Transverse colon (tissue), 4 donors: ENCODE results near the gene WFDC1.

Experiments used
- EP300 ChIP-seq: sonication (generic); formaldehyde crosslinking; IDR thresholded peaks from one replicate; pipeline ENCODE4 v1.6.1; 2017; ENCODE audit warnings: antibody characterized with exemption, low read depth
- POLR2A ChIP-seq: fragments of 450-650 bp; IDR thresholded peaks from one replicate; pipeline ENCODE4 v1.6.1; 2016; ENCODE audit warnings: antibody characterized with exemption, mild to moderate bottlenecking, moderate library complexity
- POLR2AphosphoS5 ChIP-seq, 3 donors: sonication (generic); formaldehyde crosslinking; IDR thresholded peaks; one replicate each; pipeline ENCODE4 v1.6.1; 2016; ENCODE audit warnings: antibody characterized with exemption in 3 of 3
- TF ChIP-seq, protein P1 (sequence below), 5 experiments: fragments of 200-600 bp in 3 of 5; fragments of 450-650 bp in 2 of 5; sonication (generic) in 3 of 5; IDR thresholded peaks; 1 replicate in 2 of 5; 2 replicates in 3 of 5; pipeline ENCODE4 v1.5.1; 2016 to 2017; ENCODE audit warnings: antibody characterized with exemption in 5 of 5, inconsistent platforms in 3 of 5, mild to moderate bottlenecking in 2 of 5, moderate library complexity in 1 of 5

DNA sequence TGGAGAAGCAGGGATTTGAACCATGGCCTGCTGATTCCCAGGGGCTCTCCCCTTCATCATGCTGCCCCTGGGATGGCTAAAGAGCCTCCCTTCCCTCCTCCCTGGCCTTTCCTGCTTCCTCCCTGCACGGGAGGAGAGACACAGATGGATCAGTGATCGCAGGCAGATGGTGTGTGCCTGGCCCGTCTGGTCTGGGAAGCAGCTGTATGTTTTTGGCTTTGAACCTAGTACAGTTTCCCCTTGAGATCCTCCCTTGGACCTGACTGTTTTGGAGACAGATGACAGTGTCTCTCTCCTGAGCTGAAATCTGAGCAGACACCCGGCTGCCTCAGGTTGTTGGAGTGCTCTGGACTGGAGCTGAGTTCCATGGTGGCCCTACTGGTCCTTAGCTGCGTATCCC is 44.6 kb downstream of the WFDC1 start:
- TF ChIP-seq POLR2A (no peak), POLR2AphosphoS5 (IDR thresholded peaks at IDR 0.05) (no peak), EP300 (no peak)
- TF ChIP-seq, protein P1, sequence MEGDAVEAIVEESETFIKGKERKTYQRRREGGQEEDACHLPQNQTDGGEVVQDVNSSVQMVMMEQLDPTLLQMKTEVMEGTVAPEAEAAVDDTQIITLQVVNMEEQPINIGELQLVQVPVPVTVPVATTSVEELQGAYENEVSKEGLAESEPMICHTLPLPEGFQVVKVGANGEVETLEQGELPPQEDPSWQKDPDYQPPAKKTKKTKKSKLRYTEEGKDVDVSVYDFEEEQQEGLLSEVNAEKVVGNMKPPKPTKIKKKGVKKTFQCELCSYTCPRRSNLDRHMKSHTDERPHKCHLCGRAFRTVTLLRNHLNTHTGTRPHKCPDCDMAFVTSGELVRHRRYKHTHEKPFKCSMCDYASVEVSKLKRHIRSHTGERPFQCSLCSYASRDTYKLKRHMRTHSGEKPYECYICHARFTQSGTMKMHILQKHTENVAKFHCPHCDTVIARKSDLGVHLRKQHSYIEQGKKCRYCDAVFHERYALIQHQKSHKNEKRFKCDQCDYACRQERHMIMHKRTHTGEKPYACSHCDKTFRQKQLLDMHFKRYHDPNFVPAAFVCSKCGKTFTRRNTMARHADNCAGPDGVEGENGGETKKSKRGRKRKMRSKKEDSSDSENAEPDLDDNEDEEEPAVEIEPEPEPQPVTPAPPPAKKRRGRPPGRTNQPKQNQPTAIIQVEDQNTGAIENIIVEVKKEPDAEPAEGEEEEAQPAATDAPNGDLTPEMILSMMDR (IDR thresholded peaks at IDR 0.05), result no peak
